ENCODE measurements around the gene S100P. TPM values are rescaled to one million over a fixed set of nuclear protein-coding genes. Genes with fewer than 3 reads are reported as not detected.

Gene S100P
- polyA plus RNA-seq, 2 of the 4 experiments (the other 2 are of a cell fraction), result 20.9 to 171 TPM

DNA sequence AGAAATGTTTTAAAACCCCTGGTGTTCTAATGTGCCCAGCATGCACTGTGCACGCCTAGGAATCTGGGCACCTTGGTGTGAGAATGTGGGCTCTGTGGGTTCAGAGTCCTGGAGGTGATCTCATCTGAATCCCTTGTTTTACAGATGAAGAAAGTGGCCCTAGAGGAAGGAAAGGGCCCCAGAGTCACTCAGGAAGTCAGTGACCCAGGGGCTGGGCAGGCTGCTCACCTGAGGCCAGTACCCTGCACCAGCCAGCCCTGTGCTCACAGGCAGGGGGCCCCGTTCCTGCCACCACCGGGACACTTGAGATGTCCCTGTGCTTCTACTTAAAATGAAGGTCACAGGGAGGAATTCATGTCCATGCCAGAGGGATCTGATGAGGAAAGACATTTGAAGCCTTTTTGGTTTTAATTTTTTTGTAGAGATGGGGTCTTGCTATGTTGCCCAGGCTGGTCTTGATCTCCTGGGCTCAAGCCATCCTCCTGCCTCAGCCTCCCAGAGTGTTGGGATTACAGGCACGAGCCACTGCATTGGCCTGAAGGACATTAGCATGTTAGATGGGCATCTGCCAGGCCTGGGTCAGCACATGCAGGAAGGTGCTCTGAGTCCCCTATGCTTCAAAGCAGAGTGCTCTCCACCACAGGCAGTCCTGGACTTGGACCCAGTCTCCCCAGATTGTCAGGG lies 7.4 kb upstream of the S100P start:
- DNase-seq (ENCODE audit: low read depth in 1 of 2, low spot score in 1 of 2), result no peak
- H3K4me1 ChIP-seq, result peaks cover 26% of the 10 kb centered on the region
- no peak overlapping the region; a peak in 1 of 6 replicates for H3K27ac ChIP-seq
- ChIA-PET CTCF (interaction anchor here (5.4 kb wide), 1 partner anchor 11 kb away, joined by 24 read pairs; no protein-coding TSS in a partner anchor), POLR2A (no interaction called here)
- TF ChIP-seq ESRRA (IDR thresholded peaks at IDR 0.05; ENCODE audit: borderline replicate concordance, low read length) (no peak), JUNB (IDR thresholded peaks at IDR 0.05) (no peak), REST (IDR thresholded peaks at IDR 0.05) (no peak), RNF2 (IDR thresholded peaks at IDR 0.05; ENCODE audit: borderline replicate concordance, low read depth) (no peak), RAD21 (conservative IDR thresholded peaks at IDR 0.05 in 1 of 2, IDR thresholded peaks at IDR 0.05 in 1 of 2) (no peak), FOXS1 (CRISPR knock-in tag; IDR thresholded peaks at IDR 0.05) (no peak), CHD2 (IDR thresholded peaks at IDR 0.05; ENCODE audit: low read length, partially characterized antibody) (no peak), CBX2 (IDR thresholded peaks at IDR 0.05; ENCODE audit: borderline replicate concordance, low read depth) (no peak), NPAS2 (CRISPR knock-in tag; IDR thresholded peaks at IDR 0.05; ENCODE audit: borderline replicate concordance) (no peak), RCOR1 (IDR thresholded peaks at IDR 0.05; ENCODE audit: low read depth, low read length) (no peak)
- TF ChIP-seq, protein P1, sequence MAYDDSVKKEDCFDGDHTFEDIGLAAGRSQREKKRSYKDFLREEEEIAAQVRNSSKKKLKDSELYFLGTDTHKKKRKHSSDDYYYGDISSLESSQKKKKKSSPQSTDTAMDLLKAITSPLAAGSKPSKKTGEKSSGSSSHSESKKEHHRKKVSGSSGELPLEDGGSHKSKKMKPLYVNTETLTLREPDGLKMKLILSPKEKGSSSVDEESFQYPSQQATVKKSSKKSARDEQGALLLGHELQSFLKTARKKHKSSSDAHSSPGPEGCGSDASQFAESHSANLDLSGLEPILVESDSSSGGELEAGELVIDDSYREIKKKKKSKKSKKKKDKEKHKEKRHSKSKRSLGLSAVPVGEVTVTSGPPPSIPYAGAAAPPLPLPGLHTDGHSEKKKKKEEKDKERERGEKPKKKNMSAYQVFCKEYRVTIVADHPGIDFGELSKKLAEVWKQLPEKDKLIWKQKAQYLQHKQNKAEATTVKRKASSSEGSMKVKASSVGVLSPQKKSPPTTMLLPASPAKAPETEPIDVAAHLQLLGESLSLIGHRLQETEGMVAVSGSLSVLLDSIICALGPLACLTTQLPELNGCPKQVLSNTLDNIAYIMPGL (CRISPR knock-in tag; IDR thresholded peaks at IDR 0.05; ENCODE audit: borderline replicate concordance), result no peak
- WGBS (ENCODE audit: missing lambda C conversion rate), result 83% methylated on average over 2 of the region's 4 CpGs
- FAIRE-seq, result no peak
- no peak overlapping the region for H3K4me2 ChIP-seq
- ATAC-seq, result no peak
- no peak overlapping the region for H3K4me3 ChIP-seq
- no peaks in the 10 kb centered on the region for H3K9me3 ChIP-seq

DNA sequence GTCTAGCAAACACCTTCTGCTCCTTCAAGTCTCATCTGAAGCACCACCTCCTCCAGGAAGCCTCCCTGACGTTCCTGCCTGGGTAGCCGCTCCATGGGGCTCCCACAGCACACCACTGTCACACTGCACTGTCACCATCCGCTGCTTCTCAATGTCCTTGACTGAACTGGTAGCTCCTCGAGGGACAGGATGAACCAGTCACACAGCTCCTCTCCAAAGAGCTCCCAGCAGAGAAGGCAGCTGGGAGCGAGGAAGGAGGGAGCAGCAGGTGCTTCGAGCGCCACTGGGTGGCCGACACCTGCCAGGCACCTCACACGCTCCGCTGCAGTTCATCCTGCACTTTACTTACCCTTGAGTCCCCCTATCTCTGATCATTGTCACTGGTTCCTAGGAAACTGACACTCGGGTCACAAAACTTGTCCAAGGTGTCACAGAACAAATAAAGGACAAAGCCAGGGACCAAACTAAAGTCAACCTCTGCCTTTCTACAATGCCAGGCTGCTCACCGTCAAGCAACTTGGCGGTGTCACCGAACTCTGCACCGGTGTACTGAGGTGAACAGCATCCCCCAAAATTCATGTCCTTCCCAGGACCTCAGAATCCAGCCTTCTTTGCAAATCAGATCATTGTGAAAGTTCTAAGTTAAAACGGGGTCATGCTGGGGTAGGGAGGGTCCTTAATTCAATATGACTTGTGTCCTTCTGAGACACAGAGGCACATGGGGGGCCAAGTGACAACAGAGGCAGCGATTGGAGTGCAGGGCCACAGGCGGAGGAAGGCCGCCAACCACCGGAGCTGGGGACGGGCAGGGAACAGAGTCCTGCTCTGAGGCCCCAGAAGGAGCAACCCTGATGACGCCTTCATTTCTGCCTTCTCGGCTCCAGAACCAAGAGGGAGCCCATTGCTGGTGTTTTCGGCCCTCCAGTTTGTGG lies 5.5 kb upstream of the S100P start:
- ChIA-PET CTCF (interaction anchor here (1.0 to 5.4 kb wide), 4 partner anchors 8 to 393 kb away, joined by 3 to 24 read pairs (median 4); no protein-coding TSS in a partner anchor), POLR2A (interaction anchor here (1.1 kb wide), 1 partner anchor 22 kb away, joined by 5 read pairs; the partner anchor contains the start of gene MRFAP1L1)
- H3K9me3 ChIP-seq, result no peaks in the 10 kb centered on the region
- DNase-seq (ENCODE audit: low read depth in 1 of 2, low spot score in 1 of 2) (no peak), ATAC-seq (peak in 1 of 2 experiments; percentile 8; a peak in 2 of 6 replicates), FAIRE-seq (no peak)
- TF ChIP-seq MAX (IDR thresholded peaks at IDR 0.05), result no peak
- TF ChIP-seq CBX2 (IDR thresholded peaks at IDR 0.05; ENCODE audit: borderline replicate concordance, low read depth), result no peak
- TF ChIP-seq REST (IDR thresholded peaks at IDR 0.05), result no peak
- no peak for TF ChIP-seq SREBF2 (IDR thresholded peaks at IDR 0.05)
- TF ChIP-seq, protein P2, sequence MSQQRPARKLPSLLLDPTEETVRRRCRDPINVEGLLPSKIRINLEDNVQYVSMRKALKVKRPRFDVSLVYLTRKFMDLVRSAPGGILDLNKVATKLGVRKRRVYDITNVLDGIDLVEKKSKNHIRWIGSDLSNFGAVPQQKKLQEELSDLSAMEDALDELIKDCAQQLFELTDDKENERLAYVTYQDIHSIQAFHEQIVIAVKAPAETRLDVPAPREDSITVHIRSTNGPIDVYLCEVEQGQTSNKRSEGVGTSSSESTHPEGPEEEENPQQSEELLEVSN (IDR thresholded peaks at IDR 0.05; ENCODE audit: borderline replicate concordance, low read depth), result no peak
- TF ChIP-seq BHLHE40 (IDR thresholded peaks at IDR 0.05; ENCODE audit: low read depth, low read length), result no peak
- no peak for TF ChIP-seq JUNB (IDR thresholded peaks at IDR 0.05)
- no peak for TF ChIP-seq NR3C1 (IDR thresholded peaks at IDR 0.05)
- TF ChIP-seq FOXS1 (CRISPR knock-in tag; IDR thresholded peaks at IDR 0.05), result no peak
- TF ChIP-seq HOXA7 (CRISPR knock-in tag; IDR thresholded peaks at IDR 0.05), result no peak
- 86% methylated on average over 24 of the region's 24 CpGs for WGBS (ENCODE audit: missing lambda C conversion rate)
- H3K4me1 ChIP-seq, result peaks cover 32% of the 10 kb centered on the region
- H3K4me3 ChIP-seq, result no peak overlapping the region
- peak overlapping the region; percentile 70 for H3K4me2 ChIP-seq
- peak overlapping the region; percentile 78 to 89 for H3K27ac ChIP-seq

Measured in A549 (cell line).